Tibial nerve (tissue), 4 donors: ENCODE results near the gene INPP4A. TPM values are rescaled to one million over a fixed set of nuclear protein-coding genes. Genes with fewer than 3 reads are reported as not detected.

Experiments used
- DNase-seq, 2 donors: peaks; one replicate each; pipeline ENCODE4 v3.0.0-alpha.2; 2019; ENCODE audit warnings: low spot score in 2 of 2
- H3K27ac ChIP-seq, 4 donors: fragments of 200-600 bp; sonication (generic) in 3 of 4; one replicate each; pipeline ENCODE4 v1.5.1; 2017 to 2019; ENCODE audit warnings: mild to moderate bottlenecking in 1 of 4
- H3K27me3 ChIP-seq, 2 donors: fragments of 200-600 bp; sonication (generic) in 1 of 2; one replicate each; pipeline versions ENCODE4 v1.5.1 to v1.6.0; 2017 to 2019
- H3K36me3 ChIP-seq, 3 donors: fragments of 200-600 bp; sonication (generic); one replicate each; pipeline ENCODE4 v1.5.1; 2018 to 2019
- H3K4me1 ChIP-seq, 4 donors: fragments of 200-600 bp; sonication (generic) in 3 of 4; one replicate each; pipeline ENCODE4 v1.5.1; 2017 to 2019
- H3K4me3 ChIP-seq, 4 donors: fragments of 200-600 bp; sonication (generic) in 3 of 4; one replicate each; pipeline ENCODE4 v1.5.1; 2017 to 2019; ENCODE audit warnings: mild to moderate bottlenecking in 1 of 4, moderate library complexity in 1 of 4
- H3K9me3 ChIP-seq, 4 donors: fragments of 200-600 bp; sonication (generic) in 3 of 4; one replicate each; pipeline ENCODE4 v1.5.1; 2017 to 2019
- CTCF ChIP-seq, 5 experiments: fragments of 200-600 bp in 3 of 5; fragments of 450-650 bp in 2 of 5; sonication (generic) in 3 of 5; IDR thresholded peaks; one replicate each; pipeline ENCODE4 v1.5.1; 2016 to 2019; ENCODE audit warnings: antibody characterized with exemption in 5 of 5, mild to moderate bottlenecking in 3 of 5, moderate library complexity in 2 of 5
- EP300 ChIP-seq, 2 donors: sonication (generic); formaldehyde crosslinking; IDR thresholded peaks; one replicate each; pipeline ENCODE4 v1.6.1; 2017; ENCODE audit warnings: antibody characterized with exemption in 2 of 2, mild to moderate bottlenecking in 1 of 2
- POLR2A ChIP-seq, 2 donors: fragments of 450-650 bp; IDR thresholded peaks; one replicate each; pipeline ENCODE4 v1.6.1; 2017; ENCODE audit warnings: antibody characterized with exemption in 2 of 2, mild to moderate bottlenecking in 2 of 2, moderate library complexity in 2 of 2
- WGBS, 2 donors: methylation state at CpG; one replicate each; pipeline ENCODE4 v1.1.5; 2018; 5-methylcytosine and 5-hydroxymethylcytosine counted together
- total RNA-seq, 4 donors: library from RNA; depleted of rRNA; stranded (reverse); fragments of >200 nt; gene quantifications; one replicate each; pipeline ENCODE4 v1.1.0, GENCODE V29; 2016

INPP4A gene
- total RNA-seq, 4 donors from 2014 or later, result 23.7 to 45.0 (median 30.9) TPM

GRCh38 chr2:98463551-98463971 is 18.9 kb downstream of the INPP4A start:
- WGBS, 2 donors, result 83 to 94% methylated on average over 7 to 10 of the region's 10 CpGs
- Histone ChIP-seq H3K4me1 (peaks cover 0 to 46% (median 28%) of the 10 kb centered on the region in 4 donors), H3K9me3 (no peaks in the 10 kb centered on the region), H3K27me3 (no peaks in the 10 kb centered on the region), H3K36me3 (no peaks in the 10 kb centered on the region), H3K27ac (peak overlapping the region in 1 of 4 donors; percentile 44), H3K4me3 (no peak overlapping the region)
- no peak for DNase-seq
- TF ChIP-seq EP300 (IDR thresholded peaks at IDR 0.05), result no peak
- no peak for TF ChIP-seq POLR2A (IDR thresholded peaks at IDR 0.05)
- no peak for TF ChIP-seq CTCF (IDR thresholded peaks at IDR 0.05)

- peaks cover 0 to 45% (median 28%) of the 10 kb centered on the region in 4 donors for H3K4me1 ChIP-seq
- H3K27ac ChIP-seq, result peak overlapping the region in 3 of 4 donors; percentile 43 to 52 (median 44)
- no peak for DNase-seq
- TF ChIP-seq POLR2A (IDR thresholded peaks at IDR 0.05), result no peak
- TF ChIP-seq CTCF (IDR thresholded peaks at IDR 0.05), result no peak
- no peak for TF ChIP-seq EP300 (IDR thresholded peaks at IDR 0.05)
- 76 to 80% methylated on average over 10 of the region's 10 CpGs for WGBS, 2 donors
- H3K4me3 ChIP-seq, result no peak overlapping the region
- H3K9me3 ChIP-seq, result no peaks in the 10 kb centered on the region
- H3K27me3 ChIP-seq, result no peaks in the 10 kb centered on the region
- H3K36me3 ChIP-seq, result no peaks in the 10 kb centered on the region
Observed at GRCh38 chr2:98463988-98464771, 19.5 kb downstream of the INPP4A start.

- H3K27ac ChIP-seq, result peak overlapping the region in 3 of 4 donors; percentile 65 to 70 (median 65)
- DNase-seq, result no peak
- no peaks in the 10 kb centered on the region for H3K27me3 ChIP-seq
- no peaks in the 10 kb centered on the region for H3K36me3 ChIP-seq
- H3K4me3 ChIP-seq, result no peak overlapping the region
- no peak for TF ChIP-seq POLR2A (IDR thresholded peaks at IDR 0.05)
- peak in 1 of 2 donors; percentile 58 for TF ChIP-seq EP300 (IDR thresholded peaks at IDR 0.05)
- TF ChIP-seq CTCF (IDR thresholded peaks at IDR 0.05), result no peak
- 72 to 77% methylated on average over 12 of the region's 12 CpGs for WGBS, 2 donors
- no peaks in the 10 kb centered on the region for H3K9me3 ChIP-seq
- peaks cover 0 to 39% (median 26%) of the 10 kb centered on the region in 4 donors for H3K4me1 ChIP-seq
Observed at GRCh38 chr2:98464772-98465310, 20.2 kb downstream of the INPP4A start.

GRCh38 chr2:98465456-98466226 is 21.0 kb downstream of the INPP4A start:
- 41 to 54% methylated on average over 11 of the region's 11 CpGs for WGBS, 2 donors
- peak in 1 of 2 donors; percentile 32 for DNase-seq

GRCh38 chr2:98467082-98467536 is 22.5 kb downstream of the INPP4A start:
- 93% methylated on average over 11 of the region's 11 CpGs for WGBS, 2 donors
- no peak for DNase-seq
- no peaks in the 10 kb centered on the region for H3K27me3 ChIP-seq
- peak overlapping the region in 1 of 4 donors; percentile 65 for H3K27ac ChIP-seq
- no peaks in the 10 kb centered on the region for H3K36me3 ChIP-seq
- H3K4me3 ChIP-seq, result no peak overlapping the region
- no peak for TF ChIP-seq POLR2A (IDR thresholded peaks at IDR 0.05)
- TF ChIP-seq EP300 (IDR thresholded peaks at IDR 0.05), result no peak
- no peak for TF ChIP-seq CTCF (IDR thresholded peaks at IDR 0.05)
- peaks cover 0 to 25% (median 16%) of the 10 kb centered on the region in 4 donors for H3K4me1 ChIP-seq
- H3K9me3 ChIP-seq, result no peaks in the 10 kb centered on the region

More at GRCh38 chr2:98465456-98466226, 21.0 kb downstream of the INPP4A start:
- H3K4me1 ChIP-seq, result peaks cover 0 to 33% (median 21%) of the 10 kb centered on the region in 4 donors
- H3K27ac ChIP-seq, result peak overlapping the region in 3 of 4 donors; percentile 65 to 70 (median 65)
- no peak for TF ChIP-seq POLR2A (IDR thresholded peaks at IDR 0.05)
- no peaks in the 10 kb centered on the region for H3K36me3 ChIP-seq
- no peak overlapping the region for H3K4me3 ChIP-seq
- no peaks in the 10 kb centered on the region for H3K9me3 ChIP-seq
- H3K27me3 ChIP-seq, result no peaks in the 10 kb centered on the region
